ENCODE results near the gene FAF2. TPM values are rescaled to one million over a fixed set of nuclear protein-coding genes. Genes with fewer than 3 reads are reported as not detected.

Gene FAF2
- total RNA-seq, 1 donor from 2014 or later, result 32.3 TPM

GRCh38 chr5:176507911-176508310 is 59.7 kb downstream of the FAF2 start:
- H2AFZ ChIP-seq (replicated peaks), result no peak overlapping the region
- H3K79me2 ChIP-seq (ENCODE audit: low read depth), result no peaks in the 10 kb centered on the region
- Mint-ChIP-seq H3K9me3 (no peaks in the 10 kb centered on the region), H3K27ac (no peak overlapping the region), H3K36me3 (peaks cover 37% of the 10 kb centered on the region), H3K27me3 (ENCODE audit: insufficient read depth, low read depth) (no peaks in the 10 kb centered on the region), H3K4me3 (no peak overlapping the region), H3K4me1 (no peaks in the 10 kb centered on the region)
- no peaks in the 10 kb centered on the region for H4K20me1 ChIP-seq (ENCODE audit: low read depth)
- H3K9ac ChIP-seq, result no peak overlapping the region
- H3K9me3 ChIP-seq (ENCODE audit: low read depth), result no peaks in the 10 kb centered on the region
- H3K4me1 ChIP-seq, result no peaks in the 10 kb centered on the region
- no peak overlapping the region for H3K4me3 ChIP-seq
- DNase-seq (ENCODE audit: low spot score), result no peak
- no peak overlapping the region for H3K4me2 ChIP-seq
- H3K27ac ChIP-seq, result no peak overlapping the region
- H3K36me3 ChIP-seq, result no peaks in the 10 kb centered on the region
- H3F3A ChIP-seq (ENCODE audit: low read depth), result no peaks in the 10 kb centered on the region
- H3K27me3 ChIP-seq, result no peaks in the 10 kb centered on the region
- TF ChIP-seq EZH2phosphoT487 (IDR thresholded peaks at IDR 0.05) (no peak), CTCF (IDR thresholded peaks at IDR 0.05) (no peak), EZH2 (IDR thresholded peaks at IDR 0.05) (no peak)

GRCh38 chr5:176508603-176509002 is 60.4 kb downstream of the FAF2 start:
- H3K9me3 Mint-ChIP-seq, result no peaks in the 10 kb centered on the region
- H3K27me3 Mint-ChIP-seq (ENCODE audit: insufficient read depth, low read depth), result no peaks in the 10 kb centered on the region

GRCh38 chr5:176513788-176514187 is 65.6 kb downstream of the FAF2 start:
- Histone ChIP-seq H4K20me1 (ENCODE audit: low read depth) (no peaks in the 10 kb centered on the region), H3K4me2 (no peak overlapping the region), H3K36me3 (no peaks in the 10 kb centered on the region), H3K9me3 (ENCODE audit: low read depth) (no peaks in the 10 kb centered on the region), H3K79me2 (ENCODE audit: low read depth) (no peaks in the 10 kb centered on the region), H3K27ac (no peak overlapping the region), H3F3A (ENCODE audit: low read depth) (no peaks in the 10 kb centered on the region), H2AFZ (replicated peaks) (no peak overlapping the region), H3K4me3 (no peak overlapping the region), H3K4me1 (no peaks in the 10 kb centered on the region), H3K9ac (no peak overlapping the region), H3K27me3 (no peaks in the 10 kb centered on the region)
- H3K4me1 Mint-ChIP-seq, result no peaks in the 10 kb centered on the region
- TF ChIP-seq EZH2 (IDR thresholded peaks at IDR 0.05) (no peak), EZH2phosphoT487 (IDR thresholded peaks at IDR 0.05) (no peak), CTCF (IDR thresholded peaks at IDR 0.05) (no peak)
- peaks cover 5% of the 10 kb centered on the region for H3K27me3 Mint-ChIP-seq (ENCODE audit: insufficient read depth, low read depth)
- H3K27ac Mint-ChIP-seq, result no peak overlapping the region
- H3K36me3 Mint-ChIP-seq, result peaks cover 7% of the 10 kb centered on the region
- H3K9me3 Mint-ChIP-seq, result no peaks in the 10 kb centered on the region
- H3K4me3 Mint-ChIP-seq, result no peak overlapping the region
- DNase-seq (ENCODE audit: low spot score), result no peak

More at GRCh38 chr5:176508603-176509002, 60.4 kb downstream of the FAF2 start:
- Histone ChIP-seq H3K36me3 (no peaks in the 10 kb centered on the region), H3K9me3 (ENCODE audit: low read depth) (no peaks in the 10 kb centered on the region), H3K79me2 (ENCODE audit: low read depth) (no peaks in the 10 kb centered on the region), H3K4me2 (no peak overlapping the region), H4K20me1 (ENCODE audit: low read depth) (no peaks in the 10 kb centered on the region), H3K4me1 (no peaks in the 10 kb centered on the region), H3K27ac (no peak overlapping the region), H3K4me3 (no peak overlapping the region), H3K9ac (no peak overlapping the region), H3F3A (ENCODE audit: low read depth) (no peaks in the 10 kb centered on the region), H2AFZ (replicated peaks) (no peak overlapping the region), H3K27me3 (no peaks in the 10 kb centered on the region)
- DNase-seq (ENCODE audit: low spot score), result no peak
- no peak overlapping the region for H3K4me3 Mint-ChIP-seq
- no peaks in the 10 kb centered on the region for H3K4me1 Mint-ChIP-seq
- no peak for TF ChIP-seq CTCF (IDR thresholded peaks at IDR 0.05)
- TF ChIP-seq EZH2phosphoT487 (IDR thresholded peaks at IDR 0.05), result no peak
- peaks cover 34% of the 10 kb centered on the region for H3K36me3 Mint-ChIP-seq
- H3K27ac Mint-ChIP-seq, result no peak overlapping the region

Data from neural progenitor cell (in vitro differentiated cells).